Vagina (tissue), 2 donors: ENCODE results near the gene PCDH19. TPM values are rescaled to one million over a fixed set of nuclear protein-coding genes. Genes with fewer than 3 reads are reported as not detected.

Experiments used
- DNase-seq, 2 donors: peaks; one replicate each; pipeline ENCODE4 v3.0.0-alpha.2; 2017; ENCODE audit errors: extremely low spot score in 2 of 2
- H3K27ac ChIP-seq: fragments of 200-600 bp; sonication (generic); one replicate; pipeline ENCODE4 v1.5.1; 2019
- H3K27me3 ChIP-seq: fragments of 200-600 bp; sonication (generic); one replicate; pipeline ENCODE4 v1.5.1; 2019
- H3K36me3 ChIP-seq, 2 donors: fragments of 200-600 bp; sonication (generic); one replicate each; pipeline ENCODE4 v1.5.1; 2017 to 2019
- H3K4me1 ChIP-seq: fragments of 200-600 bp; sonication (generic); one replicate; pipeline ENCODE4 v1.5.1; 2019
- H3K4me3 ChIP-seq, 2 donors: fragments of 200-600 bp; sonication (generic); 1 replicate in 1 of 2; 2 replicates in 1 of 2; pipeline ENCODE4 v1.5.1; 2016 to 2019
- H3K9me3 ChIP-seq: fragments of 200-600 bp; sonication (generic); one replicate; pipeline ENCODE4 v1.5.1; 2019
- POLR2A ChIP-seq, 2 donors: fragments of 450-650 bp; IDR thresholded peaks; one replicate each; pipeline ENCODE4 v1.6.1; 2017; ENCODE audit warnings: antibody characterized with exemption in 2 of 2, mild to moderate bottlenecking in 2 of 2, moderate library complexity in 2 of 2
- POLR2AphosphoS5 ChIP-seq, 2 donors: sonication (generic); formaldehyde crosslinking; IDR thresholded peaks; one replicate each; pipeline ENCODE4 v1.9.0; 2017; ENCODE audit warnings: antibody characterized with exemption in 2 of 2, mild to moderate bottlenecking in 2 of 2, low read depth in 1 of 2; ENCODE audit not compliant: insufficient read depth in 1 of 2
- intact Hi-C: fragments of 100-400 bp; cut with DNase I; formaldehyde crosslinking; loops from one replicate; pipeline ENCODE4 v1.15.1; 2023
- total RNA-seq: library from RNA; depleted of rRNA; stranded (reverse); fragments of >200 nt; gene quantifications from one replicate; pipeline ENCODE4 v1.2.3, GENCODE V29; 2016
- TF ChIP-seq, protein P1 (sequence below), 3 experiments: fragments of 450-650 bp in 2 of 3; fragments of 200-600 bp in 1 of 3; sonication (generic) in 1 of 3; IDR thresholded peaks; one replicate each; pipeline ENCODE4 v1.5.1; 2017 to 2019; ENCODE audit warnings: antibody characterized with exemption in 3 of 3, mild to moderate bottlenecking in 2 of 3, moderate library complexity in 2 of 3

The PCDH19 gene
- total RNA-seq, 1 donor from 2014 or later: 3.4 TPM

DNA sequence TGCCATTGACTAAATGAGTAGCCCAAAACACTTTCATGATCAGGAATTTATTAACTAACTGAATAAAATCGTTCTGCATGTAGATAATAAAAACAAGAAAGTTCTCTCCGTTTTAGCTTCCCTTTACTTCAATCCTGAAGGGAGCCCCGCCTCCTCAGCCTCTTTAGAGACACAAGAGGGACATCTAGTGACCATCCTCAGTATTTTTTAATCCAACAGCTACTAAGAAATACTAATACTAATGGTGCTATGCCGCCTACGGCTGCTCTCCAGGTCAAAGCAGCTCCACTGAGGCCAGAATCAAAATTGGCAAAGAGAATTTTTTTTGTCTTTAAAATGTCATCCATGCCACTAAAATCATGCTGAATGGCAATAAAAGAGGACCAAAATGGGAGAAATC is 3.2 kb upstream of the PCDH19 start:
- Histone ChIP-seq H3K4me3 (no peak overlapping the region), H3K4me1 (peaks cover 7% of the 10 kb centered on the region), H3K27me3 (no peaks in the 10 kb centered on the region), H3K9me3 (no peaks in the 10 kb centered on the region), H3K27ac (no peak overlapping the region), H3K36me3 (no peaks in the 10 kb centered on the region)
- no peak for DNase-seq
- intact Hi-C loops: no loop called here
- TF ChIP-seq POLR2AphosphoS5 (IDR thresholded peaks at IDR 0.05; ENCODE audit: insufficient read depth in 1 of 2, low read depth in 1 of 2): no peak
- TF ChIP-seq, protein P1, sequence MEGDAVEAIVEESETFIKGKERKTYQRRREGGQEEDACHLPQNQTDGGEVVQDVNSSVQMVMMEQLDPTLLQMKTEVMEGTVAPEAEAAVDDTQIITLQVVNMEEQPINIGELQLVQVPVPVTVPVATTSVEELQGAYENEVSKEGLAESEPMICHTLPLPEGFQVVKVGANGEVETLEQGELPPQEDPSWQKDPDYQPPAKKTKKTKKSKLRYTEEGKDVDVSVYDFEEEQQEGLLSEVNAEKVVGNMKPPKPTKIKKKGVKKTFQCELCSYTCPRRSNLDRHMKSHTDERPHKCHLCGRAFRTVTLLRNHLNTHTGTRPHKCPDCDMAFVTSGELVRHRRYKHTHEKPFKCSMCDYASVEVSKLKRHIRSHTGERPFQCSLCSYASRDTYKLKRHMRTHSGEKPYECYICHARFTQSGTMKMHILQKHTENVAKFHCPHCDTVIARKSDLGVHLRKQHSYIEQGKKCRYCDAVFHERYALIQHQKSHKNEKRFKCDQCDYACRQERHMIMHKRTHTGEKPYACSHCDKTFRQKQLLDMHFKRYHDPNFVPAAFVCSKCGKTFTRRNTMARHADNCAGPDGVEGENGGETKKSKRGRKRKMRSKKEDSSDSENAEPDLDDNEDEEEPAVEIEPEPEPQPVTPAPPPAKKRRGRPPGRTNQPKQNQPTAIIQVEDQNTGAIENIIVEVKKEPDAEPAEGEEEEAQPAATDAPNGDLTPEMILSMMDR (IDR thresholded peaks at IDR 0.05): peak; percentile 15 to 54 (median 48)

DNA sequence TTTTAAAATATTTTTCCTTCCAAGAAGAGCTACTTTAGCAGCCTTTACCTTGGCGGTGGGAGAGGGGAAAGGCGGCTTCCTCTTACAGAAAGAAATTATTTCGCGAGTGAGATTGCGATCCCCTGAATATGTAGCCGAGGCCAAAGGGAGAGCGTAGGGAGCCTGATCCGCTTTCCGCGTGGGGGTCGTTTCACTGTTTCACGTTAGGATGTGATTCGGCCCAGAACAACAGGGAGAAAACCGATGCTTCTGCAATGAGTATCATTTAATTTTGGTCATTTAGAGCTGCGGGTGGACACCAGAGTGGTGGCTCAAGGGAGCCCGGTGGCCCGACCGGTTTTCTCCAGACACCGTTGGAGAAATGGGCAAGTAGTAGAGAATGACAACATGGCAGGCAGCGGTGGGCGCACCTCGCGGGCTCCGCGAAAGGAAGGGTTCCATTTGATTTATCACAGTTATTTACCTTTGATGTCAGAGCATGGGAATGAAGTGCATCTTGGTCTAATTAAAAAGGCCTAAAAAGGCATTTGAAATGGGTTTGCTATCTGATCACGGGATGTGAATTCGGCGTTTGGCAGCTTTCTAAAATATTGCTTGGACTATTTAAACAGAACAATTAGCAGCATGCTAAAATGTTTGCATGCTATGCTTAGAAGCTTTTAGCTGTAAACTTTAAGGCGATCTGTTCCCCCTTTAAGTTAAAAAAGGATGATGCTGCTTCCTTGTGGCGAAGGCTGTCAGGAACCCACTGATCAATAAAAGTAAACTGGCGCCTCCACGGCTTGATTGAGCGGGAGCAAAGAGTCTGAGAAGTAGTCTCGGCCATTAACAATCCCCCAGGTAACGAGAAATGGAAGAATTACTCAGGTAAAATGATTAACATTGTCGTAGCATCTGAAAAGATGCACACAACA is 2.0 kb upstream of the PCDH19 start:
- H3K4me1 ChIP-seq: peaks cover 7% of the 10 kb centered on the region
- H3K27me3 ChIP-seq: no peaks in the 10 kb centered on the region

DNA sequence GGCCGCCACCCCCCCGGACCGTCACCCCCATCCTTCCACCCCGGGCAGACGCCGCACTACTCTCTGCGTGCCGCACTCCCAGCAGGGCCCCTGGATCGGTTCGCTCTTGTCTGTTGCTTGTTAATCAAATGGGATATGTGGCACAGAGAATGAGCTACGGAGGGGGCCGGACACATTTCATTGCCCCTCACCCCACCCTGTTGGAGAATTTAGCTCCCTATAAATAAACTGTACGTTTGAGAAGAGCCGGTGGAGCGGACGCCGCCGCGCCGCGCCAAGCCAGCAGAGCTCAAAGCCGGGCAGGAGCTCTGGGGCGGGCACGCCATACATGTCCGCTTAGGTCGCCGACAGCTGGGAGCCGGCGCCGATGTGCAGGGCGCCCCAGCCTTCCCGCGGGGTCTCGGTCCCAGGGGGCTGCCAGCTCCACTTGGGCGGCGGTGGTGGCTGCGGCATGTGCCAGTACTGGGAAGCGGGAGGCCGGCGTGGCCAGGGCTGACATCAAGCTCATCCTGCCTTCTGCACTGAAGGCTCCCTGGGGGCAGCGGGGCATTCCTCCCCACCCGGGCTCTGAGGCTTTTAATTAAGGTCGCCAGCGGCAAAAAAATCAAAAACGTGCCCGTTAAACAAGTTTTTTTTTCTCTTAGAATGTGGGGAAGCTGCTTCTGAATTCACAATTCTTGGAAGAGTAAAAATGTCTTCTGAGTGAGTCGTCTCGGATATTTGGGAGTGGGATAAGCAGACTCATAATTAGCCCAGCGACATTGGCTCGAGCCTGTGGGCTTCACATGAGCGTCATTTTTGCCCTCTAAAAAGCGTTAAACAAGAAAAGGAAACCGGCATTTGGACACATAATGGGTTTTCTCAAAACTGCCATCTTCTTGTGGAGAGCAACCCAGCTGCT is 1.1 kb upstream of the PCDH19 start:
- Histone ChIP-seq H3K9me3 (no peaks in the 10 kb centered on the region), H3K4me3 (peak overlapping the region; percentile 38 to 45), H3K4me1 (peaks cover 7% of the 10 kb centered on the region), H3K27me3 (no peaks in the 10 kb centered on the region), H3K36me3 (no peaks in the 10 kb centered on the region), H3K27ac (no peak overlapping the region)
- intact Hi-C loops: no loop called here
- no peak for DNase-seq
- TF ChIP-seq POLR2A (IDR thresholded peaks at IDR 0.05) (no peak), POLR2AphosphoS5 (IDR thresholded peaks at IDR 0.05; ENCODE audit: insufficient read depth in 1 of 2, low read depth in 1 of 2) (no peak)
- TF ChIP-seq, protein P1 (IDR thresholded peaks at IDR 0.05): no peak

More for the DNA sequence above, 2.0 kb upstream of the PCDH19 start:
- intact Hi-C loops: no loop called here
- Histone ChIP-seq H3K4me3 (no peak overlapping the region), H3K9me3 (no peaks in the 10 kb centered on the region), H3K36me3 (no peaks in the 10 kb centered on the region), H3K27ac (no peak overlapping the region)
- DNase-seq: no peak
- TF ChIP-seq POLR2A (IDR thresholded peaks at IDR 0.05) (no peak), POLR2AphosphoS5 (IDR thresholded peaks at IDR 0.05; ENCODE audit: insufficient read depth in 1 of 2, low read depth in 1 of 2) (no peak)

DNA sequence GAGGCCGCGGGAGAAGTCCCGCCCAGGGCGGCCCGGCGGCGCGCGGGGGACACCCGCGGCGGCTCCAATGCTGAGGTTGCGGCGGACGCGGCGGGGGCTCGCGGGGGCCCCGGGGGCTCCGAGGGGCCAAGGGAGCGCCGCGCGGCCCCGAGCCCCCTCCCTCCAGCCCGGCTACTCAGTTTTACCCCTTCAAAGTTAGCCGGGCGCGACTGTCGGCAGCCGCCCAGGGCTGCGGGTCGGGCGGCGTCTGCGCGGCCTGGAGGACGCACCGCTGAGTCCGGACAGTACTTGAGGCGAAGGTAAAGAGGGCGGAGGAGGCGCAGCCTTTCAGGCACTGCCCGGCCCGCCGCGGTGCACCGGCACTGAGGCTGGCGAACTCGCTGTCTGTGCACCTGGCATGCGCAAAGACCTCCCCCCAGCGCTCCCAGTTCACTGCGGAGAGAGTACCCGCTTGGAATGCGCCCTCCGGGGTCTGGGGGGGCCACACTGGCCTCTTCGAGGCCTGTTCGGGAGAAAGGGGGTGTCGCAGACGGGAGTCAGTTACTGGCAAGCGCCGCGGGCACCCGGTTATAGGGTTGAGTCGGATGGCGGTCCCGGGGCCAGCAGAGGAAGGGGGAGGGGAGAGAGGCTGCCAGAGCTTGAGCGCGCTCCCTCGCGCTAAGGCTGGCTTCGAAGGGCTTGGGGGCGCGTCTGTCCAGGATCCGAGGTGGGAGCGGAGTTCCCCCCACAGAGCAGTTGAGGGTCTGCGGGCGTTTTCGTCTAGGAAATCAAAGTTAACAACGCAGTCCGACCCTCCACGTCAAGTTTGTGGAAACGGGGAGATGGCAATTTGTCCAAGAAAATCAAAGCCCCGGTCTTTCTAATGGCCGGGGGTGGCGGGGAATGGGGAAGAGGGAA is 1.1 kb downstream of the PCDH19 start:
- Histone ChIP-seq H3K36me3 (no peaks in the 10 kb centered on the region), H3K4me3 (peak overlapping the region; percentile 38 to 45), H3K9me3 (no peaks in the 10 kb centered on the region), H3K27me3 (no peaks in the 10 kb centered on the region), H3K27ac (no peak overlapping the region), H3K4me1 (peaks cover 7% of the 10 kb centered on the region)
- DNase-seq: no peak
- TF ChIP-seq POLR2A (IDR thresholded peaks at IDR 0.05) (no peak), POLR2AphosphoS5 (IDR thresholded peaks at IDR 0.05; ENCODE audit: insufficient read depth in 1 of 2, low read depth in 1 of 2) (no peak)
- TF ChIP-seq, protein P1 (IDR thresholded peaks at IDR 0.05): no peak
- intact Hi-C loops: no loop called here
